Upper lobe of left lung (tissue), 4 donors: ENCODE data around the gene HSD11B1L.

Source experiments
- CTCF ChIP-seq, 6 experiments: fragments of 450-650 bp in 4 of 6; fragments of 200-600 bp in 2 of 6; sonication (generic) in 2 of 6; IDR thresholded peaks; one replicate each; pipeline ENCODE4 v1.5.1; 2016 to 2019; ENCODE audit warnings: antibody characterized with exemption in 6 of 6
- EP300 ChIP-seq, 4 donors: sonication (generic); formaldehyde crosslinking; IDR thresholded peaks; one replicate each; pipeline ENCODE4 v1.5.1; 2017; ENCODE audit warnings: antibody characterized with exemption in 4 of 4, control low read depth in 2 of 4
- POLR2A ChIP-seq, 4 donors: fragments of 450-650 bp; IDR thresholded peaks; one replicate each; pipeline ENCODE4 v1.5.1; 2016 to 2017; ENCODE audit warnings: antibody characterized with exemption in 4 of 4, mild to moderate bottlenecking in 2 of 4
- POLR2AphosphoS5 ChIP-seq, 2 donors: sonication (generic); formaldehyde crosslinking; IDR thresholded peaks; one replicate each; pipeline ENCODE4 v1.5.1; 2017; ENCODE audit warnings: antibody characterized with exemption in 2 of 2

- no peak for TF ChIP-seq CTCF (IDR thresholded peaks at IDR 0.05)
- TF ChIP-seq EP300 (IDR thresholded peaks at IDR 0.05) = no peak
- TF ChIP-seq POLR2A (IDR thresholded peaks at IDR 0.05) = no peak
- TF ChIP-seq POLR2AphosphoS5 (IDR thresholded peaks at IDR 0.05) = no peak
Measured at GRCh38 chr19:5681391-5682106, 722 bp downstream of the HSD11B1L start.
